CD14-positive monocyte (primary cell): Measurements from ENCODE around the gene ADGRG6. TPM values are rescaled to one million over a fixed set of nuclear protein-coding genes. Genes with fewer than 3 reads are reported as not detected.

Experiments used
- DNase-seq, 3 donors: peaks; one replicate each; pipeline ENCODE4 v3.0.0-alpha.2; 2011 to 2022
- H2AFZ ChIP-seq: 2 replicates; pipeline ENCODE4 v1.6.0; 2012; ENCODE audit warnings: mild to moderate bottlenecking, low read depth, low read length, inconsistent platforms; ENCODE audit not compliant: insufficient read depth, poor library complexity, severe bottlenecking
- H3K27ac ChIP-seq, 2 donors: 1 replicate in 1 of 2; 2 replicates in 1 of 2; pipeline ENCODE4 v1.5.1; 2012 to 2013; ENCODE audit warnings: low read length in 2 of 2, control low read depth in 1 of 2, inconsistent platforms in 1 of 2, low read depth in 1 of 2, mild to moderate bottlenecking in 1 of 2
- H3K27me3 ChIP-seq, 2 donors: one replicate each; pipeline versions ENCODE4 v1.6.0 to v1.6.1; 2011 to 2013; ENCODE audit warnings: low read length in 2 of 2; ENCODE audit not compliant: control insufficient read depth in 2 of 2, insufficient read depth in 2 of 2
- H3K36me3 ChIP-seq, 2 donors: replicated peaks in 1 of 2; 1 replicate in 1 of 2; 2 replicates in 1 of 2; pipeline versions ENCODE4 v1.5.1 to v1.6.1; 2012 to 2013; ENCODE audit warnings: low read length in 2 of 2, control low read depth in 1 of 2, inconsistent platforms in 1 of 2, mild to moderate bottlenecking in 1 of 2; ENCODE audit not compliant: insufficient read depth in 2 of 2, control insufficient read depth in 1 of 2
- H3K4me1 ChIP-seq, 2 donors: 1 replicate in 1 of 2; 2 replicates in 1 of 2; pipeline versions ENCODE4 v1.5.1 to v1.6.1; 2012 to 2013; ENCODE audit warnings: low read length in 2 of 2, control low read depth in 1 of 2, inconsistent platforms in 1 of 2, mild to moderate bottlenecking in 1 of 2, moderate library complexity in 1 of 2; ENCODE audit not compliant: insufficient read depth in 2 of 2, control insufficient read depth in 1 of 2
- H3K4me2 ChIP-seq: replicated peaks from 2 replicates; pipeline ENCODE3; 2012; ENCODE audit warnings: low read length, moderate library complexity, mild to moderate bottlenecking; ENCODE audit not compliant: poor library complexity, severe bottlenecking; ENCODE audit errors: extremely low read depth
- H3K4me3 ChIP-seq, 3 experiments: fragments of 200-600 bp in 1 of 3; sonication (generic) in 1 of 3; replicated peaks in 1 of 3; 1 replicate in 2 of 3; 2 replicates in 1 of 3; pipeline ENCODE4 v1.5.1; 2011 to 2013; ENCODE audit warnings: low read length in 3 of 3, mild to moderate bottlenecking in 3 of 3, control low read depth in 2 of 3, low read depth in 2 of 3, inconsistent platforms in 1 of 3, moderate library complexity in 1 of 3
- H3K79me2 ChIP-seq: 2 replicates; pipeline ENCODE4 v1.6.0; 2012; ENCODE audit warnings: mild to moderate bottlenecking, control low read depth, inconsistent platforms, low read length, moderate library complexity; ENCODE audit not compliant: insufficient read depth
- H3K9ac ChIP-seq: 2 replicates; pipeline ENCODE4 v1.6.0; 2017; ENCODE audit warnings: low read length, mild to moderate bottlenecking; ENCODE audit not compliant: insufficient read depth, poor library complexity, severe bottlenecking
- H3K9me3 ChIP-seq, 2 donors: replicated peaks in 1 of 2; 1 replicate in 1 of 2; 2 replicates in 1 of 2; pipeline versions ENCODE4 v1.5.1 to v1.6.1; 2012 to 2013; ENCODE audit warnings: low read length in 2 of 2, control low read depth in 1 of 2; ENCODE audit not compliant: control insufficient read depth in 1 of 2, insufficient read depth in 1 of 2
- H4K20me1 ChIP-seq: 2 replicates; pipeline ENCODE4 v1.6.0; 2012; ENCODE audit warnings: mild to moderate bottlenecking, low read length, control low read depth, moderate library complexity; ENCODE audit not compliant: insufficient read depth
- H3K27ac Mint-ChIP-seq, 7 donors: one replicate each; pipeline ENCODE4 v1.8.0; 2020; ENCODE audit warnings: mild to moderate bottlenecking in 7 of 7, mixed read lengths in 7 of 7, moderate library complexity in 6 of 7, inconsistent platforms in 2 of 7
- H3K27me3 Mint-ChIP-seq, 3 donors: one replicate each; pipeline ENCODE4 v1.8.0; 2021 to 2022; ENCODE audit warnings: low read depth in 3 of 3, mild to moderate bottlenecking in 3 of 3, mixed read lengths in 3 of 3, moderate library complexity in 3 of 3, inconsistent platforms in 1 of 3
- H3K36me3 Mint-ChIP-seq, 2 donors: one replicate each; pipeline ENCODE4 v1.8.0; 2020; ENCODE audit warnings: mixed read lengths in 2 of 2, inconsistent platforms in 1 of 2, mild to moderate bottlenecking in 1 of 2
- H3K4me1 Mint-ChIP-seq: one replicate; pipeline ENCODE4 v1.8.0; 2020; ENCODE audit warnings: mild to moderate bottlenecking, mixed read lengths
- H3K4me3 Mint-ChIP-seq, 2 donors: one replicate each; pipeline ENCODE4 v1.8.0; 2020; ENCODE audit warnings: mild to moderate bottlenecking in 2 of 2, mixed read lengths in 2 of 2, moderate library complexity in 1 of 2
- H3K9me3 Mint-ChIP-seq, 7 donors: one replicate each; pipeline ENCODE4 v1.8.0; 2020 to 2022; ENCODE audit warnings: mixed read lengths in 7 of 7, mild to moderate bottlenecking in 6 of 7, moderate library complexity in 6 of 7, inconsistent platforms in 2 of 7
- WGBS: methylation state at CpG from one replicate; pipeline ENCODE4 v1.1.5; 2013; ENCODE audit warnings: missing lambda C conversion rate; ENCODE audit not compliant: insufficient coverage; 5-methylcytosine and 5-hydroxymethylcytosine counted together
- intact Hi-C, 2 donors: fragments of 100-400 bp; cut with micrococcal nuclease; formaldehyde crosslinking; loops; one replicate each; pipeline versions ENCODE4 v1.15.0 to v1.15.1; 2023
- polyA plus RNA-seq, 3 donors: library from polyadenylated mRNA; depleted of rRNA in 1 of 3; unstranded in 2 of 3; stranded (reverse) in 1 of 3; fragments of 300-500 nt in 2 of 3; fragments of >200 nt in 1 of 3; fragmentation: Illumina TruSeq in 2 of 3; gene quantifications; 1 replicate in 2 of 3; 2 replicates in 1 of 3; pipeline ENCODE4 v1.2.3, GENCODE V29; 2012 to 2021
- TF ChIP-seq, protein P1 (sequence below): fragments of 200-600 bp; IDR thresholded peaks from one replicate; pipeline ENCODE4 v1.8.0; 2022; ENCODE audit warnings: antibody characterized with exemption, mild to moderate bottlenecking

Gene ADGRG6
- polyA plus RNA-seq, 3 donors: 0.18 to 0.31 TPM; not detected in 1

DNA sequence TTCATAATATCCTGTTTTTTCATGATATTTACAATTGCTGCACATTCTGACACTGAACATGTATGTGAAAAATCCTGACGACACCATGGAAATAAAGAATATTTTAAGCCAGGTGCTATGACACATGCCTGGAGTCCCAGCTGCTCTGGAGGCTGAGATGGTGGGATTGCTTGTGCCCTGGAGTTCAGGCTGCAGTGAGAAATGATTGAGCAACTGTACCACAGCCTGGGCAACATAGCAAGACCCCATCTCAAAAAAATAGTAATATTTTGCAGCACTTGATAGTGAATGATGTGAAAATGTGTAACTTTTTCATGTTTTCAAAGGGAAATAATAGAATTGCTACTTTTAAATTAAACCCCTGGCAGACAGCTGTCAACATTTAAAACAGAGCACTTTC, 137.1 kb downstream of the ADGRG6 start:
- H3K9me3 ChIP-seq: no peaks in the 10 kb centered on the region
- no peaks in the 10 kb centered on the region for H3K79me2 ChIP-seq
- H3K4me3 ChIP-seq: no peak overlapping the region
- intact Hi-C loops: no loop called here
- no peaks in the 10 kb centered on the region for H3K36me3 ChIP-seq
- DNase-seq: no peak
- no peaks in the 10 kb centered on the region for H4K20me1 ChIP-seq
- no peaks in the 10 kb centered on the region for H3K36me3 Mint-ChIP-seq
- no CpG with 5 or more reads among the region's 1 CpG for WGBS
- H3K27ac ChIP-seq: no peak overlapping the region
- H3K4me1 ChIP-seq: no peaks in the 10 kb centered on the region
- peaks cover 0 to 2% (median 0%) of the 10 kb centered on the region in 7 donors for H3K9me3 Mint-ChIP-seq
- TF ChIP-seq, protein P1, sequence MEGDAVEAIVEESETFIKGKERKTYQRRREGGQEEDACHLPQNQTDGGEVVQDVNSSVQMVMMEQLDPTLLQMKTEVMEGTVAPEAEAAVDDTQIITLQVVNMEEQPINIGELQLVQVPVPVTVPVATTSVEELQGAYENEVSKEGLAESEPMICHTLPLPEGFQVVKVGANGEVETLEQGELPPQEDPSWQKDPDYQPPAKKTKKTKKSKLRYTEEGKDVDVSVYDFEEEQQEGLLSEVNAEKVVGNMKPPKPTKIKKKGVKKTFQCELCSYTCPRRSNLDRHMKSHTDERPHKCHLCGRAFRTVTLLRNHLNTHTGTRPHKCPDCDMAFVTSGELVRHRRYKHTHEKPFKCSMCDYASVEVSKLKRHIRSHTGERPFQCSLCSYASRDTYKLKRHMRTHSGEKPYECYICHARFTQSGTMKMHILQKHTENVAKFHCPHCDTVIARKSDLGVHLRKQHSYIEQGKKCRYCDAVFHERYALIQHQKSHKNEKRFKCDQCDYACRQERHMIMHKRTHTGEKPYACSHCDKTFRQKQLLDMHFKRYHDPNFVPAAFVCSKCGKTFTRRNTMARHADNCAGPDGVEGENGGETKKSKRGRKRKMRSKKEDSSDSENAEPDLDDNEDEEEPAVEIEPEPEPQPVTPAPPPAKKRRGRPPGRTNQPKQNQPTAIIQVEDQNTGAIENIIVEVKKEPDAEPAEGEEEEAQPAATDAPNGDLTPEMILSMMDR: no peak
- no peak overlapping the region for H3K4me3 Mint-ChIP-seq
- no peaks in the 10 kb centered on the region for H3K27me3 ChIP-seq
- H3K4me1 Mint-ChIP-seq: no peaks in the 10 kb centered on the region
- no peak overlapping the region for H3K9ac ChIP-seq
- no peaks in the 10 kb centered on the region for H3K27me3 Mint-ChIP-seq
- peak overlapping the region in 1 of 7 donors; percentile 39 for H3K27ac Mint-ChIP-seq
- H2AFZ ChIP-seq: no peak overlapping the region
- no peak overlapping the region for H3K4me2 ChIP-seq

DNA sequence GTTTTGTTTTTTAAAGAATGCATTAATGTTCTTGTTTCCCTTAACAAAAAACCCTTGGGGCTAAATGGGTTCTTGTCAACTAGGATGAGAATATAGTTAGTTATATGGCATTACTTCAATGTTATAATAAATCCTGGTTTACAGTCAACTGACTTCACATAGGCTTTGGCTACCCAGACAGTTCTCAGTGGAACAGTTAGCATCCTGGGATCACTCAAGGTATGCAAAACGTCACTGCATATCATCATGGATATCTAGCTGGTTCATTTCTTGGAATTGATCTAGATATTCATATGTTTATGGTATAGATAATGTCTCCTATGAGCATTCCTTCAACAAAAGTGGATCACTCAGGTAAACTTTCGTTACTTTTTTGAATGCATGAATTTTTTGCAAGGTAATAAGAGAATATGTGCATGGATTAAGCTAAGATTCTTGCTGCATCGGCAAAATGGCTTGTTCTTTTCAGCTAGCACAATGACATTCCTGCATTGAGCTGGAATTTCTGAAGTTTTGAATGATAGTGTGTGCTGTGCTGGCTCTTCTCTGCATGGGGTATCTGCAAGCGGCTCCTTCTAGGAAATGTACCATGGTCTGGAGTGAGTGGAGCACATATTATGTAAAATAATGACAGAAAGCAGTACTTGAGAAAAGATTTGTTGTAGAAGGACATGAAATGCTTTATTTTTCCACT, 138.9 kb downstream of the ADGRG6 start:
- H3K4me3 Mint-ChIP-seq: no peak overlapping the region
- H3K9me3 Mint-ChIP-seq: peaks cover 0 to 1% (median 0%) of the 10 kb centered on the region in 7 donors
- H3K4me2 ChIP-seq: no peak overlapping the region
- no peaks in the 10 kb centered on the region for H3K27me3 Mint-ChIP-seq
- TF ChIP-seq, protein P1: no peak
- WGBS: 97% methylated on average over 3 of the region's 4 CpGs
- no peaks in the 10 kb centered on the region for H3K36me3 Mint-ChIP-seq
- H3K4me3 ChIP-seq: no peak overlapping the region
- intact Hi-C loops: no loop called here
- H3K4me1 ChIP-seq: no peaks in the 10 kb centered on the region
- no peaks in the 10 kb centered on the region for H4K20me1 ChIP-seq
- H3K4me1 Mint-ChIP-seq: no peaks in the 10 kb centered on the region
- H3K9me3 ChIP-seq: no peaks in the 10 kb centered on the region
- no peak overlapping the region for H3K27ac ChIP-seq
- no peak overlapping the region for H3K9ac ChIP-seq
- no peaks in the 10 kb centered on the region for H3K79me2 ChIP-seq
- no peak overlapping the region for H3K27ac Mint-ChIP-seq
- no peak for DNase-seq
- H2AFZ ChIP-seq: no peak overlapping the region
- H3K36me3 ChIP-seq: no peaks in the 10 kb centered on the region
- H3K27me3 ChIP-seq: no peaks in the 10 kb centered on the region
